H9 (cell line): ENCODE measurements around the gene TTC12. TPM values are rescaled to one million over a fixed set of nuclear protein-coding genes. Genes with fewer than 3 reads are reported as not detected.

Experiments
- DNase-seq: peaks from one replicate; pipeline ENCODE4 v3.0.0-alpha.2; 2017
- H2AFZ ChIP-seq: one replicate; pipeline ENCODE4 v1.6.1; 2013; ENCODE audit warnings: mild to moderate bottlenecking, low read length, control low read depth, moderate library complexity
- H2AK5ac ChIP-seq: 2 replicates; pipeline ENCODE4 v1.6.1; 2013; ENCODE audit warnings: low read length, control low read depth, mixed read lengths; ENCODE audit not compliant: insufficient read length
- H2BK120ac ChIP-seq: one replicate; pipeline ENCODE4 v1.6.1; 2013; ENCODE audit warnings: low read depth, mild to moderate bottlenecking, low read length, control low read depth, inconsistent platforms; ENCODE audit not compliant: poor library complexity, severe bottlenecking
- H2BK12ac ChIP-seq: 2 replicates; pipeline ENCODE4 v1.6.1; 2013; ENCODE audit warnings: low read length, control low read depth, mixed read lengths, low read depth; ENCODE audit not compliant: insufficient read length
- H2BK15ac ChIP-seq: 2 replicates; pipeline ENCODE4 v1.6.1; 2013; ENCODE audit warnings: low read depth, low read length, control low read depth
- H2BK20ac ChIP-seq: one replicate; pipeline ENCODE4 v1.6.1; 2013; ENCODE audit warnings: low read depth, mild to moderate bottlenecking, low read length, control low read depth, inconsistent platforms; ENCODE audit not compliant: poor library complexity, severe bottlenecking
- H2BK5ac ChIP-seq: 2 replicates; pipeline ENCODE4 v1.6.1; 2013; ENCODE audit warnings: low read length, control low read depth, mixed read lengths; ENCODE audit not compliant: insufficient read length
- H3K14ac ChIP-seq: 2 replicates; pipeline ENCODE4 v1.6.1; 2013; ENCODE audit warnings: low read length, control low read depth; ENCODE audit not compliant: insufficient read depth
- H3K18ac ChIP-seq: 2 replicates; pipeline ENCODE4 v1.6.1; 2013; ENCODE audit warnings: low read depth, mild to moderate bottlenecking, mixed read lengths, low read length, control low read depth; ENCODE audit not compliant: insufficient read length
- H3K23ac ChIP-seq: 2 replicates; pipeline ENCODE4 v1.6.1; 2013; ENCODE audit warnings: low read length, control low read depth, mixed read lengths, low read depth; ENCODE audit not compliant: insufficient read length
- H3K23me2 ChIP-seq: 2 replicates; pipeline ENCODE4 v1.6.1; 2013; ENCODE audit warnings: low read depth, mild to moderate bottlenecking, mixed read lengths, low read length, control low read depth; ENCODE audit not compliant: insufficient read length, poor library complexity, severe bottlenecking
- H3K27ac ChIP-seq: 2 replicates; pipeline ENCODE4 v1.5.1; 2013; ENCODE audit warnings: low read length, control low read depth, mixed read lengths, low read depth; ENCODE audit not compliant: insufficient read length
- H3K27me3 ChIP-seq: 2 replicates; pipeline ENCODE4 v1.6.1; 2013; ENCODE audit warnings: low read length, control low read depth, inconsistent platforms; ENCODE audit not compliant: insufficient read depth
- H3K4ac ChIP-seq: 2 replicates; pipeline ENCODE4 v1.6.1; 2013; ENCODE audit warnings: low read depth, mild to moderate bottlenecking, control low read depth, inconsistent platforms, low read length, moderate library complexity
- H3K4me1 ChIP-seq: 2 replicates; pipeline ENCODE4 v1.6.1; 2013; ENCODE audit warnings: low read length, control low read depth, inconsistent platforms; ENCODE audit not compliant: insufficient read depth
- H3K4me2 ChIP-seq: 2 replicates; pipeline ENCODE4 v1.6.1; 2013; ENCODE audit warnings: low read length, control low read depth, mixed read lengths; ENCODE audit not compliant: insufficient read length, insufficient read depth
- H3K56ac ChIP-seq: 2 replicates; pipeline ENCODE4 v1.6.1; 2013; ENCODE audit warnings: low read depth, mild to moderate bottlenecking, mixed read lengths, low read length, control low read depth; ENCODE audit not compliant: insufficient read length
- H3K79me1 ChIP-seq: 2 replicates; pipeline ENCODE4 v1.6.1; 2013; ENCODE audit warnings: low read depth, mild to moderate bottlenecking, moderate library complexity, low read length, control low read depth, inconsistent platforms; ENCODE audit not compliant: insufficient read depth, poor library complexity, severe bottlenecking
- H3K79me2 ChIP-seq: 2 replicates; pipeline ENCODE4 v1.6.1; 2013; ENCODE audit warnings: low read length, control low read depth, inconsistent platforms; ENCODE audit not compliant: insufficient read depth
- H3K9ac ChIP-seq: 2 replicates; pipeline ENCODE4 v1.6.1; 2013; ENCODE audit warnings: low read length, control low read depth, mixed read lengths; ENCODE audit not compliant: insufficient read length; ENCODE audit errors: extremely low read depth
- H3K9me3 ChIP-seq: one replicate; pipeline ENCODE4 v1.6.1; 2013; ENCODE audit warnings: low read depth, low read length, inconsistent platforms; ENCODE audit not compliant: control insufficient read depth
- H3T11ph ChIP-seq: one replicate; pipeline ENCODE4 v1.6.1; 2013; ENCODE audit warnings: mild to moderate bottlenecking, low read length, control low read depth, inconsistent platforms
- H4K20me1 ChIP-seq: one replicate; pipeline ENCODE4 v1.6.1; 2013; ENCODE audit not compliant: control insufficient read depth, insufficient read length, insufficient read depth
- H4K5ac ChIP-seq: 2 replicates; pipeline ENCODE4 v1.6.1; 2013; ENCODE audit warnings: low read depth, mild to moderate bottlenecking, mixed read lengths, low read length, control low read depth; ENCODE audit not compliant: insufficient read length
- H4K8ac ChIP-seq: replicated peaks from 2 replicates; pipeline ENCODE4 v1.6.1; 2013; ENCODE audit warnings: low read length, control low read depth, mixed read lengths, low read depth; ENCODE audit not compliant: insufficient read length
- H4K91ac ChIP-seq: 2 replicates; pipeline ENCODE4 v1.6.1; 2013; ENCODE audit warnings: low read depth, mild to moderate bottlenecking, moderate library complexity, mixed read lengths, low read length, control low read depth; ENCODE audit not compliant: insufficient read length
- H3K27ac Mint-ChIP-seq, 3 experiments: 2 replicates in 2 of 3; 3 replicates in 1 of 3; pipeline ENCODE4 v1.8.0; 2020 to 2021; ENCODE audit warnings: mixed read lengths in 3 of 3, mild to moderate bottlenecking in 1 of 3, moderate library complexity in 1 of 3
- H3K27me3 Mint-ChIP-seq: 2 replicates; pipeline ENCODE4 v1.8.0; 2021; ENCODE audit warnings: low read depth, mild to moderate bottlenecking, moderate library complexity, mixed read lengths
- H3K36me3 Mint-ChIP-seq, 3 experiments: 2 replicates in 2 of 3; 3 replicates in 1 of 3; pipeline ENCODE4 v1.8.0; 2020 to 2021; ENCODE audit warnings: low read depth in 3 of 3, mixed read lengths in 3 of 3; ENCODE audit not compliant: insufficient read depth in 1 of 3
- H3K4me1 Mint-ChIP-seq, 2 experiments: 2 replicates each; pipeline ENCODE4 v1.8.0; 2020; ENCODE audit warnings: mixed read lengths in 2 of 2
- H3K4me3 Mint-ChIP-seq, 2 experiments: 2 replicates in 1 of 2; 3 replicates in 1 of 2; pipeline ENCODE4 v1.8.0; 2020 to 2021; ENCODE audit warnings: mild to moderate bottlenecking in 2 of 2, mixed read lengths in 2 of 2, moderate library complexity in 1 of 2
- H3K9me3 Mint-ChIP-seq, 2 experiments: 2 replicates in 1 of 2; 3 replicates in 1 of 2; pipeline ENCODE4 v1.8.0; 2020; ENCODE audit warnings: mild to moderate bottlenecking in 2 of 2, mixed read lengths in 2 of 2, moderate library complexity in 1 of 2
- WGBS: extraction: QIAGEN DNeasy Blood & Tissue Kit; methylation state at CpG from one replicate; pipeline ENCODE4 v1.1.7; 2013; ENCODE audit warnings: missing lambda C conversion rate, low lambda C conversion rate, mixed read lengths; ENCODE audit not compliant: insufficient read length; ENCODE audit errors: extremely low coverage; 5-methylcytosine and 5-hydroxymethylcytosine counted together
- total RNA-seq: library from RNA; stranded (reverse); gene quantifications from 2 replicates; pipeline ENCODE4 v1.2.1, GENCODE V29; 2021
- TF ChIP-seq, protein P1 (sequence below): fragments of 200-600 bp; sonication (generic); conservative IDR thresholded peaks from 3 replicates; pipeline ENCODE4 v1.8.0; 2021; ENCODE audit warnings: antibody characterized with exemption, mild to moderate bottlenecking

Gene TTC12
- total RNA-seq, 1 experiment from 2014 or later: 8.3 TPM

GRCh38 chr11:113293936-113294335 lies 20.4 kb upstream of the TTC12 start:
- H2BK120ac ChIP-seq: no peak overlapping the region
- Mint-ChIP-seq H3K4me1 (peaks cover 16 to 17% of the 10 kb centered on the region in 2 experiments), H3K36me3 (no peaks in the 10 kb centered on the region), H3K9me3 (no peaks in the 10 kb centered on the region), H3K27me3 (no peaks in the 10 kb centered on the region; the same call in 1 of the 2 replicates), H3K4me3 (no peak overlapping the region), H3K27ac (no peak overlapping the region)
- peaks cover 8% of the 10 kb centered on the region; the same call in 1 of the 2 replicates for H3K4me1 ChIP-seq
- no peak overlapping the region for H3K4me2 ChIP-seq
- no peak overlapping the region for H2BK20ac ChIP-seq
- no peak overlapping the region for H2AFZ ChIP-seq
- no peak overlapping the region for H4K91ac ChIP-seq
- no CpG with 5 or more reads among the region's 5 CpGs for WGBS
- H2BK15ac ChIP-seq: no peak overlapping the region
- no peak for DNase-seq
- no peaks in the 10 kb centered on the region for H3K23me2 ChIP-seq
- no peaks in the 10 kb centered on the region for H4K20me1 ChIP-seq
- H3K27me3 ChIP-seq: no peaks in the 10 kb centered on the region
- H3K79me1 ChIP-seq: no peaks in the 10 kb centered on the region
- no peak overlapping the region for H3T11ph ChIP-seq
- H4K5ac ChIP-seq: no peak overlapping the region
- no peak overlapping the region for H3K56ac ChIP-seq
- no peak overlapping the region for H3K18ac ChIP-seq
- no peak overlapping the region for H3K9ac ChIP-seq
- no peak overlapping the region for H4K8ac ChIP-seq
- H2BK5ac ChIP-seq: no peak overlapping the region
- TF ChIP-seq, protein P1, sequence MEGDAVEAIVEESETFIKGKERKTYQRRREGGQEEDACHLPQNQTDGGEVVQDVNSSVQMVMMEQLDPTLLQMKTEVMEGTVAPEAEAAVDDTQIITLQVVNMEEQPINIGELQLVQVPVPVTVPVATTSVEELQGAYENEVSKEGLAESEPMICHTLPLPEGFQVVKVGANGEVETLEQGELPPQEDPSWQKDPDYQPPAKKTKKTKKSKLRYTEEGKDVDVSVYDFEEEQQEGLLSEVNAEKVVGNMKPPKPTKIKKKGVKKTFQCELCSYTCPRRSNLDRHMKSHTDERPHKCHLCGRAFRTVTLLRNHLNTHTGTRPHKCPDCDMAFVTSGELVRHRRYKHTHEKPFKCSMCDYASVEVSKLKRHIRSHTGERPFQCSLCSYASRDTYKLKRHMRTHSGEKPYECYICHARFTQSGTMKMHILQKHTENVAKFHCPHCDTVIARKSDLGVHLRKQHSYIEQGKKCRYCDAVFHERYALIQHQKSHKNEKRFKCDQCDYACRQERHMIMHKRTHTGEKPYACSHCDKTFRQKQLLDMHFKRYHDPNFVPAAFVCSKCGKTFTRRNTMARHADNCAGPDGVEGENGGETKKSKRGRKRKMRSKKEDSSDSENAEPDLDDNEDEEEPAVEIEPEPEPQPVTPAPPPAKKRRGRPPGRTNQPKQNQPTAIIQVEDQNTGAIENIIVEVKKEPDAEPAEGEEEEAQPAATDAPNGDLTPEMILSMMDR: no peak
- no peak overlapping the region for H2AK5ac ChIP-seq
- H2BK12ac ChIP-seq: no peak overlapping the region
- H3K9me3 ChIP-seq: no peaks in the 10 kb centered on the region
- H3K14ac ChIP-seq: no peak overlapping the region; the same call in 1 of the 2 replicates
- H3K79me2 ChIP-seq: no peaks in the 10 kb centered on the region
- H3K27ac ChIP-seq: no peak overlapping the region
- no peak overlapping the region for H3K4ac ChIP-seq
- H3K23ac ChIP-seq: no peak overlapping the region
